Retinal pigment epithelial cell (primary cell): Measurements from ENCODE around the gene SIK3.

Experiments
- DNase-seq: peaks from one replicate; pipeline ENCODE4 v3.0.0-alpha.2; 2010; ENCODE audit warnings: low read depth
- H3K4me3 ChIP-seq: 2 replicates; pipeline ENCODE4 v1.5.1; 2011; ENCODE audit warnings: mild to moderate bottlenecking, low read length, control low read depth, moderate library complexity
- CTCF ChIP-seq: conservative IDR thresholded peaks from 2 replicates; pipeline ENCODE4 v1.5.1; 2011; ENCODE audit warnings: low read depth, low read length, control low read depth, inconsistent platforms

The SIK3 gene

GRCh38 chr11:117062498-117062897 lies 35.7 kb downstream of the SIK3 start:
- no peak for DNase-seq
- TF ChIP-seq CTCF: no peak
- H3K4me3 ChIP-seq: no peak overlapping the region

GRCh38 chr11:117061256-117061655 lies 37.0 kb downstream of the SIK3 start:
- no peak for DNase-seq
- no peak for TF ChIP-seq CTCF
- no peak overlapping the region for H3K4me3 ChIP-seq

- no peak overlapping the region for H3K4me3 ChIP-seq
- TF ChIP-seq CTCF: no peak
Observed at GRCh38 chr11:117059611-117060148, 38.5 kb downstream of the SIK3 start.

GRCh38 chr11:117058761-117059261 lies 39.4 kb downstream of the SIK3 start:
- no peak for TF ChIP-seq CTCF
- DNase-seq: no peak

More at GRCh38 chr11:117059611-117060148, 38.5 kb downstream of the SIK3 start:
- no peak for DNase-seq

GRCh38 chr11:117057727-117058126 lies 40.5 kb downstream of the SIK3 start:
- TF ChIP-seq CTCF: no peak
- DNase-seq: no peak
- H3K4me3 ChIP-seq: no peak overlapping the region

More at GRCh38 chr11:117058761-117059261, 39.4 kb downstream of the SIK3 start:
- H3K4me3 ChIP-seq: no peak overlapping the region

- TF ChIP-seq CTCF: no peak
- no peak overlapping the region for H3K4me3 ChIP-seq
- no peak for DNase-seq
Observed at GRCh38 chr11:117057317-117057716, 40.9 kb downstream of the SIK3 start.

GRCh38 chr11:117055469-117055868 lies 42.8 kb downstream of the SIK3 start:
- no peak overlapping the region for H3K4me3 ChIP-seq
- no peak for TF ChIP-seq CTCF
- no peak for DNase-seq
